Measurements from ENCODE around the gene TAF15. TPM values are rescaled to one million over a fixed set of nuclear protein-coding genes. Genes with fewer than 3 reads are reported as not detected.

The TAF15 gene
- total and polyA plus RNA-seq, 5 donors: 86.3 to 125 (median 103) TPM

DNA sequence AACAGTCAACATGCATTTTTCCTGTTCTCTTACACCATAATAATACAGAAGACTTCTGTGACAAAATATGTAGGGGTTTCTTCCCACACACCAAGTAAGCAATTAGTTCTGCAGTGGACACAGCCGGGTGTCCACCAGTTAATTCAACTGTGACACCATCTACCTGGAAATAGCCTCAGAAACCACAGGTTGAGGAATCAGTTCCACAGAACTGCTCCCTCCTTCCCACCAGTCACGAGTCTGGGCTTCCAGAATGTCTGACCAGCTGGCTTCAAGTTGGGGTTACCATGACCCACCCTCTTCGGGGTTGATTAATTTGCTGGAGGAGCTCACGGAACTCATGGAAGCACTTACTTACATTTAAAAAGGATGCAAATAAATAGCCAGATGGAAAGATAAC is 84.5 kb downstream of the TAF15 start:
- ATAC-seq: no peak
- intact Hi-C loops (cut with DNase I): no loop called here
- no peak for DNase-seq
- Histone ChIP-seq H3K4me3 (ENCODE audit: low read length) (no peak overlapping the region), H3K4me1 (ENCODE audit: control insufficient read depth, insufficient read depth, low read length) (no peaks in the 10 kb centered on the region), H3K9me3 (ENCODE audit: control insufficient read depth, low read length) (no peaks in the 10 kb centered on the region), H3K27ac (ENCODE audit: low read length) (no peak overlapping the region), H3K27me3 (ENCODE audit: control insufficient read depth, insufficient read depth) (no peaks in the 10 kb centered on the region)
- 96% methylated on average over 4 of the region's 4 CpGs for WGBS

DNA sequence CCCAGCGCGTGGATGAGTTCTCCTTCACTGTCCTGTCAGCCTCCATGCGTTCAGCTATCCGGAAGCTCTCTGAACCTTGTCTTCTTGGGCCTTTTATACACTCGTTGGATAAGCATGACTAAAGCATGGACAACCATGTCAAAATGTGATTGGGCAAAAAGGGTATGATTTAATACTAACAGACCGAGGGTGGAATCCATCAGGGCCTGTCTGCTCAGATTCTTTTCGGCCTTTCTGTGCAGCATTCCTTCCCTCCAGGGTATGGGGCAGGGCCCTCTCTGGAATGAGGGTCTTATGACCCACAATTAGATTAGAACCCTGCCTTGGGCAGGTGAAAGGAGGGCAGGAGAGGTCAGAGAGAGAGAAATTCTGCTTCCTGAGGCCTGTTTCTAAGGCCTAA is 84.9 kb downstream of the TAF15 start:
- DNase-seq: no peak
- intact Hi-C loops (cut with DNase I): no loop called here
- H3K4me3 ChIP-seq (ENCODE audit: low read length): no peak overlapping the region
- 96% methylated on average over 7 of the region's 7 CpGs for WGBS
- no peaks in the 10 kb centered on the region for H3K27me3 ChIP-seq (ENCODE audit: control insufficient read depth, insufficient read depth)
- no peaks in the 10 kb centered on the region for H3K4me1 ChIP-seq (ENCODE audit: control insufficient read depth, insufficient read depth, low read length)
- H3K9me3 ChIP-seq (ENCODE audit: control insufficient read depth, low read length): no peaks in the 10 kb centered on the region
- no peak for ATAC-seq
- H3K27ac ChIP-seq (ENCODE audit: low read length): no peak overlapping the region

DNA sequence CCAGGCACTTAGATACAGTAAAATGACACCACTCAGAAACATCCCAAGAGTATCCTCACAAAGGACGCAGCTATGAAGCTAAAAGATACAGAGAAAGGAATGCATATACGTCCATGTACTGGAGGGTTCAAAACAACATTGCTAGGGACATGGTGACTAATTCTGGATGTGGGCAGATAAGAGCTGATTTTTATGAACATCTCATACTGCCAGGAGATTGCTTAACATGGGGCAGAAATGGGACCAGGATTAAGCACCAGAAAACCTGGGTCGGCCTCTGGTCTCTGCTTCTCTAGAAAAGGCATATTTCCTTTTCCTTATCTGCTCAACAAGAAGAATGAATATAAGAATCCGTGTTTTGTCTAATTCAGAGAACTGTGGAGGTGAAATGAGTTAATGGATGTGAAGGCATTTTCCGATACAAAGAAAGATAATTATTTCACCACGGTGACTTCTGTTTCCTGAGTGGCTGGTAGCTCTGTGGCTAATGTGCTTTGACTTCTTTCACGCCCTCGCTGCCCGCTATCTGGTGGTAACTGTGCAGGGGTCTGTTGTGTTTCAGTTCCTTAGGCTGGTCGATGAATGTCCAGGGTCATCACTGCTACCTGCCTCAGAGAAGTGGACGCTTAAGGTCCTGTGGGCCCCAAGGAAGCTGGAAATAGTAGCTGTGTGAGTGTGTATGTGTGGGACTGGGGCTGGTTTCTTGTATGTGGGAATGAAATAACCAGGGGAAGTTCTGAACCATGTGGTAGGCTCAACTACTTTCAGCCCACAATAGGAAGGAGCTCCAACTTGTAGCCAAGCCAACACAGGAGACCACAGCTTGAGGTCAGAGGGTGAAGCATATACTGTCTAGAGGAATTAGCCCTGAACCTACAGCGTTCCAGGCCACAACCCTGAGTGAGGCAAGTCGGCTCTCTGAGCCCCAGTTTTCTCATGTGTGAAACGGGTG is 86.6 kb downstream of the TAF15 start:
- ATAC-seq: no peak
- H3K4me1 ChIP-seq (ENCODE audit: control insufficient read depth, insufficient read depth, low read length): no peaks in the 10 kb centered on the region
- 68% methylated on average over 14 of the region's 14 CpGs for WGBS
- H3K27me3 ChIP-seq (ENCODE audit: control insufficient read depth, insufficient read depth): no peaks in the 10 kb centered on the region
- no peak for DNase-seq
- no peak overlapping the region for H3K4me3 ChIP-seq (ENCODE audit: low read length)
- H3K27ac ChIP-seq (ENCODE audit: low read length): no peak overlapping the region
- no peaks in the 10 kb centered on the region for H3K9me3 ChIP-seq (ENCODE audit: control insufficient read depth, low read length)
- intact Hi-C loops (cut with DNase I): no loop called here

Other genes with a start within 250 kb of the TAF15 start
- not detected for gene SLFN14, start 248.7 kb upstream of the TAF15 start, total RNA-seq
- not detected for gene SLFN14, start 248.7 kb upstream of the TAF15 start, polyA plus RNA-seq
- gene PEX12, start 230.9 kb upstream of the TAF15 start, total RNA-seq: 1 to 10 TPM; 5.8 to 9.2 (median 7.5) TPM
- gene PEX12, start 230.9 kb upstream of the TAF15 start, polyA plus RNA-seq: 5.1 TPM
- gene AP2B1, start 222.2 kb upstream of the TAF15 start, total RNA-seq: 100 to 1,000 TPM; 131 to 144 (median 136) TPM
- gene AP2B1, start 222.2 kb upstream of the TAF15 start, polyA plus RNA-seq: 39.7 TPM
- 10 to 100 TPM; 19.0 to 47.4 (median 34.4) TPM for gene RASL10B, start 77.8 kb upstream of the TAF15 start, total RNA-seq
- 37.2 TPM for gene RASL10B, start 77.8 kb upstream of the TAF15 start, polyA plus RNA-seq
- gene GAS2L2, start 56.2 kb upstream of the TAF15 start, total RNA-seq: under 1 TPM in 2 of 4 donors, not detected in 2; 0.09 to 0.19 TPM
- gene GAS2L2, start 56.2 kb upstream of the TAF15 start, polyA plus RNA-seq: 0.14 TPM
- gene C17orf50, start 48.6 kb upstream of the TAF15 start, total RNA-seq: not detected
- gene C17orf50, start 48.6 kb upstream of the TAF15 start, polyA plus RNA-seq: 0.14 TPM
- gene MMP28, start 13.8 kb upstream of the TAF15 start, total RNA-seq: 1 to 10 TPM; 4.6 to 5.8 (median 5.4) TPM
- gene MMP28, start 13.8 kb upstream of the TAF15 start, polyA plus RNA-seq: 9.2 TPM
- not detected for gene HEATR9, start 59.4 kb downstream of the TAF15 start, total RNA-seq
- gene HEATR9, start 59.4 kb downstream of the TAF15 start, polyA plus RNA-seq: not detected
- gene CCL5, start 70.9 kb downstream of the TAF15 start, total RNA-seq: 1 to 10 TPM; 1.2 to 3.3 (median 2.3) TPM
- gene CCL5, start 70.9 kb downstream of the TAF15 start, polyA plus RNA-seq: 1.6 TPM
- not detected for gene RDM1, start 121.3 kb downstream of the TAF15 start, total RNA-seq
- gene RDM1, start 121.3 kb downstream of the TAF15 start, polyA plus RNA-seq: not detected
- gene LYZL6, start 134.2 kb downstream of the TAF15 start, total RNA-seq: not detected
- gene LYZL6, start 134.2 kb downstream of the TAF15 start, polyA plus RNA-seq: not detected
- gene CCL16, start 172.0 kb downstream of the TAF15 start, total RNA-seq: under 1 TPM in 1 of 4 donors, not detected in 3; 0.15 TPM
- 0.29 TPM for gene CCL16, start 172.0 kb downstream of the TAF15 start, polyA plus RNA-seq
- gene CCL14, start 177.2 kb downstream of the TAF15 start, total RNA-seq: 10 to 100 TPM in 3 of 4 donors, 1 to 10 TPM in 1; 5.1 to 28.2 (median 25.0) TPM
- 114 TPM for gene CCL14, start 177.2 kb downstream of the TAF15 start, polyA plus RNA-seq
- not detected for gene CCL15, start 192.1 kb downstream of the TAF15 start, total RNA-seq
- gene CCL15, start 192.1 kb downstream of the TAF15 start, polyA plus RNA-seq: not detected
- under 1 TPM in 3 of 4 donors, not detected in 1; 0.56 to 0.69 (median 0.61) TPM for gene CCL23, start 208.5 kb downstream of the TAF15 start, total RNA-seq
- 0.20 TPM for gene CCL23, start 208.5 kb downstream of the TAF15 start, polyA plus RNA-seq

Data from right cardiac atrium (tissue), 5 donors.